HG03558 (cell line): ENCODE results near the gene NOMO2.
"Not testable (repeated sequence)": the region's sequence is repeated elsewhere in the genome, so short reads cannot be mapped to it uniquely, and the experiment has no call there.

Experiments
- ATAC-seq: cut with Tn5 transposase; IDR thresholded peaks from one replicate; pipeline ENCODE4 v1.9.1; 2021; ENCODE audit warnings: moderate number of reproducible peaks; ENCODE audit not compliant: unreplicated experiment; ENCODE audit errors: extremely low read depth

Gene NOMO2

DNA sequence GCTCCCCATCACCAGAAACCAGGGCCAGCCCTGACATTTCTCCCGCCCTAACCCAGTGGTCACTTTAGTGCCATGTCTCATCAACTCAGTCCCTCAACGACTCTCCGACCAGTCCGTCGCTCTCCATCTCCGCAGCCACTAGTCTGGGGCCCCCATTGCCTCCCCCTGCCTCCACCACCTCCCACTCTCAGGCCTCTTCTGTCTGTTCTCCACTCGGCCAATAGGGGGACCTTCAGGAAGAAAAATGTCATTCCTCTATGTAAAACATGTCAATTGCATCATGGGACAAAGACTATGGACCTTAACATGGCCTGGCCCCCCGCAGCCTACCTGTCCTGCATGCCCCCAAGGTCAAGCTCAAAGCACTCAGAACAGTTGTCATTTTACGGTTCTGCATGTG lies 39.3 kb downstream of the NOMO2 start:
- ATAC-seq: not testable (repeated sequence)

DNA sequence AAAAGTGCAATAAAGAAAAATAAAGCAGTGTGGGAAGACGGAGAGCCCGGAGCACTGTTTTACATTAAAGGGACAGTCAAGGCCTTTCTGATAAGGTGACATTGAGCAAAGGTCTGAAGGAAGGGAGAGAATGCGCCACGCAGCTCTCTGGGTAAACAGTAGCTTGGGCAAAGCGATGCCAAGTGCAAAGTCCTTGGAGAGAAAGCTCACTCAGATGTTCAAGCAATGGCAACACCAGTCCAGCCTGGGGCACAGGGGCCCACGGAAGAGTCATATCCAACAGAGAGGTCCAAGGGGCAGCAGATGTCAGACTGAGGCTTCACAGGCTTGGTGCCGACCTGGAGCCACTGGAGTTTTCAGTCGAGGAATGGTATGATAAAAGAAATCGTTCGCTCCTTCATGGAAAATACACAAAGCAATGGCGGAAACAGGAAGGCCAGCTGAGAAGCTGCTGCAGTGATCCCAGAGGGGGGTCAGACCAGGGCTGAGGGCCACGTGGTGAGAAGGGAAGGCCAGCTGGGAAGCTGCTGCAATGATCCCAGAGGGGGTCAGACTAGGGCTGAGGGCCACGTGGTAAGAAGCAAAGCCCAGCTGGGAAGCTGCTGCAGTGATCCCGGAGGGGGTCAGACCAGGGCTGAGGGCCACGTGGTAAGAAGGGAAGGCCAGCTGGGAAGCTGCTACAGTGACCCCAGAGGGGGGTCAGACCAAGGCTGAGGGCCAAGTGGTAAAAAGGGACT lies 40.3 kb downstream of the NOMO2 start:
- not testable (repeated sequence) for ATAC-seq

DNA sequence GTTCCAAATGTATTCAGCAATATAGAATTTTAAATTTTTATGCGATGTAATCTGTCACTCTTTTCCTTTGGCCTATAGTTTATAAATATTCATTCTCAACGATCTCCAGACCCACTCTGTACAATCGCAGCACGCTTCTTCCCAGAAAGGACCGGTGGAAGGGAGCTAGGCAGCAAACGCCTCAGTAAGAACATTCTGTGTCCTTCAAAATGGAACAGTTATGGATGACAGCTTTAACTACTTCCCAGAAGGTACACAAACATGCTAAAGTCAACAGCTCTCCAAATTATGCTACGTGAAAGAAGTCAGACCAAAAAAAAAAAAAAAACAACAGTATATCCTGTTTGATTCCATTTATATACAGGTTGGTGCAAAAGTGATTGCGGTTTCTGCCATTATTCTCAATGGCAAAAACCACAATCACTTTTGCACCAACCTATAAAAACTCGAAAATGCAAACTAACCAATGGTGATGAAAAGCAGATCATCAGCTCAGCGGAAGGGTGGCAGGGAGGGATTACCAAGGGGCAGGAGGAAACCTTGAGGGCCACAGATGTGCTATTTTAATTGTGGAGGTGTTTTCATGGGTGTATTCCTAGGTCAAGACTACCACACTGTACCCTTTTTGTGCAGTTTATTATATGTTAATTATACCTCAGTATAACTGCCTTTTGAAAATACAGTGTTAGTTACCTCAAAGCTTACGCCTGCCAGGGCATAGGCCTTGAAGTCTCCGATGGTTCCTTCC lies 43.2 kb downstream of the NOMO2 start:
- not testable (repeated sequence) for ATAC-seq

DNA sequence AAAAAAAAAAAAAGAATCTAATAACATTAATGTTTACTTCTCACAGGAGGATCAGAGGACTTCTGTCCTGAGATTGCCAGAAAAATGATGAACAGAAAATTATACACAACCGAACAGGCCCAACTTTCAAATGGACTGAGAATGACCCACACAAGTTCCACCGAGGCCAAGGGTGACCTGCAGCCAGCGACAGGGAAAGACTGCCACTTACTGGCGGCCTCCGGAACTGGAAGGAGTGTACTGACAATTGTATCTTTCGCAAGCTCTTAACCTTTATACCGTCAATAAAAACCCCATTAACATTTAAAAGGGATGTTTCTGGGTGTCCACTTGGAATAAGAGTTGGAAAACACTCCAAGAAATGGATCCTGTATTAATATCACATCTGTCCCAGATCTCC lies 63.5 kb downstream of the NOMO2 start:
- not testable (repeated sequence) for ATAC-seq

DNA sequence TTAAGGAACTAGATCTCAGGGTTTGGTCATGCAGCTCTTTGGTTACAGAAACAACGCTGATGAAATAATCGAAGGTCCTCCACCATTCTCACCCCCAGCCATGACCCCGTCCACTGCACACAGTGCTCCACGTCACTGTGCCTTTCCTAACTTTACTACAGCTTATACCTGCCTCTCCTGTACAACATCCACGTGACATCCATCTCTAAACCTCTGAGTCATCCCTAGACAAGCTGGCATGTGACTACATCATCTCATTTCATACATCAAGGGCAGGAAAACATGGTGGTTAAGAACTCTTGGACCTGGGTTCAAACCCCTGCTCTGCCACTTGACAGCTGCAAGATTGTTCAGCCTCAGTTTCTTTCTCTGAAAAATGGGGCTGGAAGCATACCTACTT lies 64.9 kb downstream of the NOMO2 start:
- not testable (repeated sequence) for ATAC-seq

DNA sequence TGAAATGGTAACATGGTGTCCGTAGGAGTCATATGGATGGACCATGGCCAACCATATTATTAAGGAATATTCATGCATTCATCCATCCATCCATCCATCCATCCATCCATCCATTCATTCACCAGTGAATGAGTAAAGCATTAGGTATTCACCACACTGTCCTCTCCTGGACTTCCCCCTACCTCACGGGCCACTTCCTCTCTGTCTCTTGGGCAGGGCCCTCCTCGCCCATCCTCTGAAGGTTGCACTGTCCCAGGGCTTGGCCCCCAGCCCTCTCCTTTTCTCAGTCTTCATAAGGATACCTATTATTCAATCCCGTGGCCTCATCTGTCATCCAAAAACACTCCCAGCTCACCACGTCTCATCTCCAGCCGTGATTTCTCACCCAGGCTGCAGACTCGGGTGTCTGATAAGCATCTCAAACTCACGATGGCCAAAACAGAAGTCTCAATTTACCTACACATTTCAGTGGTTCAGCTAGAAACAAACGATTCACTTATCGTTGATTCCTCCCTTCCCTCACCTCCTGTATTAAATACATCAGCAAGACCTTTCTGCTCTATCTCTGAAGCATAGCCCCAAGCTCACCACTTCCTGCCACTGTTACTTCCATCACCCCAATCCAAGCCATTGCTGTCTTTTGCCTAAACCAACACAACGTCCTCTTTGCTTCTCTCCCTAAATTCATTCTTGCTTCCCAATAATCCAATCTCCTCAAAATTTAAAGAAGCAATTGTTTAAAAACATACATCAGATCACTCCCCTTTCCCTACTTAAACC lies 69.6 kb downstream of the NOMO2 start:
- ATAC-seq: not testable (repeated sequence)

DNA sequence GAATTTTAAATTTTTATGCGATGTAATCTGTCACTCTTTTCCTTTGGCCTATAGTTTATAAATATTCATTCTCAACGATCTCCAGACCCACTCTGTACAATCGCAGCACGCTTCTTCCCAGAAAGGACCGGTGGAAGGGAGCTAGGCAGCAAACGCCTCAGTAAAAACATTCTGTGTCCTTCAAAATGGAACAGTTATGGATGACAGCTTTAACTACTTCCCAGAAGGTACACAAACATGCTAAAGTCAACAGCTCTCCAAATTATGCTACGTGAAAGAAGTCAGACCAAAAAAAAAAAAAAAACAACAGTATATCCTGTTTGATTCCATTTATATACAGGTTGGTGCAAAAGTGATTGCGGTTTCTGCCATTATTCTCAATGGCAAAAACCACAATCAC lies 125.9 kb downstream of the NOMO2 start:
- not testable (repeated sequence) for ATAC-seq

DNA sequence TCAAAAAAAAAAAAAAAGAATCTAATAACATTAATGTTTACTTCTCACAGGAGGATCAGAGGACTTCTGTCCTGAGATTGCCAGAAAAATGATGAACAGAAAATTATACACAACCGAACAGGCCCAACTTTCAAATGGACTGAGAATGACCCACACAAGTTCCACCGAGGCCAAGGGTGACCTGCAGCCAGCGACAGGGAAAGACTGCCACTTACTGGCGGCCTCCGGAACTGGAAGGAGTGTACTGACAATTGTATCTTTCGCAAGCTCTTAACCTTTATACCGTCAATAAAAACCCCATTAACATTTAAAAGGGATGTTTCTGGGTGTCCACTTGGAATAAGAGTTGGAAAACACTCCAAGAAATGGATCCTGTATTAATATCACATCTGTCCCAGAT lies 146.1 kb downstream of the NOMO2 start:
- not testable (repeated sequence) for ATAC-seq

DNA sequence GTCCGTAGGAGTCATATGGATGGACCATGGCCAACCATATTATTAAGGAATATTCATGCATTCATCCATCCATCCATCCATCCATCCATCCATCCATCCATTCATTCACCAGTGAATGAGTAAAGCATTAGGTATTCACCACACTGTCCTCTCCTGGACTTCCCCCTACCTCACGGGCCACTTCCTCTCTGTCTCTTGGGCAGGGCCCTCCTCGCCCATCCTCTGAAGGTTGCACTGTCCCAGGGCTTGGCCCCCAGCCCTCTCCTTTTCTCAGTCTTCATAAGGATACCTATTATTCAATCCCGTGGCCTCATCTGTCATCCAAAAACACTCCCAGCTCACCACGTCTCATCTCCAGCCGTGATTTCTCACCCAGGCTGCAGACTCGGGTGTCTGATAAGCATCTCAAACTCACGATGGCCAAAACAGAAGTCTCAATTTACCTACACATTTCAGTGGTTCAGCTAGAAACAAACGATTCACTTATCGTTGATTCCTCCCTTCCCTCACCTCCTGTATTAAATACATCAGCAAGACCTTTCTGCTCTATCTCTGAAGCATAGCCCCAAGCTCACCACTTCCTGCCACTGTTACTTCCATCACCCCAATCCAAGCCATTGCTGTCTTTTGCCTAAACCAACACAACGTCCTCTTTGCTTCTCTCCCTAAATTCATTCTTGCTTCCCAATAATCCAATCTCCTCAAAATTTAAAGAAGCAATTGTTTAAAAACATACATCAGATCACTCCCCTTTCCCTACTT lies 152.2 kb downstream of the NOMO2 start:
- ATAC-seq: not testable (repeated sequence)

DNA sequence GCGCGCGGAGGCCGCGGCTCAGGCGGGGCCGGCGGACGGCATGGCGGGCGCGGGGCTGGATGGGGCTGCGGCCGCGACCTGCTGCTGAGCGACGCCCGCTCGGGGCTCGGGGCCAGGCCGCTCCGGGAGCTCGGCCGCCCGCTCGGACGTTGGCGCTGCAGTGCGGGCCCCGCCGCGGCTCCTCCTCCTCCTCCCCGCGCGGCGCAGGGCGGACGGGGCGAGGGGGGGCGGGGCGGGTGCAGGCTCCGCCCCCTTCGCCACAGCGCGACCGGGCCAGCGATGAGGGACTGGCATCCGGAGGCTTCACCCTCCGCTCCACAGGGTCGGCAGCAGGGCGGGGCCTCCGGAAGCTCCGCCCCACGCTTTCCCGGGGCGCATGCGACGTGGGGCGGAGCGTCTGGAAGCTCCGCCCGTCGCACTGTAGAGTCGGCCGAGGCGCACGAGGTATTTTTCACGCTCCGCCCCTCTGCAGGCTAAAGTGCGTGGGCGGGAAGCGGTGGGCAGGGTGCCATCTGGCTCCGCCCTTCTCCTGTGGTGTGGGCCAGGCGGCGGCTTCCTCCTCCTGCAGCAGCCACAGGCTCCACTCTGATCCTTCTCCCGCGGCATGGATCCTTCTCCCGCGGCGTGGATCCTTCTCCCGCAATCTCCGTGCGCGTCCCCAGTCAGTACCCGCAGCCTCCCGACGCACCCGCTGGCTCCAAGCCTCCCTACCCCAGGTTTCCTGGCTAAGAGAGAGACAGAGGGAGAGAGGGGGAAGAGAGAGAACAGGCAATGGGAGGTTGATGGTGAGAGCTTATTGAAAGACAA lies 159.8 kb downstream of the NOMO2 start:
- ATAC-seq: peak; percentile 52

DNA sequence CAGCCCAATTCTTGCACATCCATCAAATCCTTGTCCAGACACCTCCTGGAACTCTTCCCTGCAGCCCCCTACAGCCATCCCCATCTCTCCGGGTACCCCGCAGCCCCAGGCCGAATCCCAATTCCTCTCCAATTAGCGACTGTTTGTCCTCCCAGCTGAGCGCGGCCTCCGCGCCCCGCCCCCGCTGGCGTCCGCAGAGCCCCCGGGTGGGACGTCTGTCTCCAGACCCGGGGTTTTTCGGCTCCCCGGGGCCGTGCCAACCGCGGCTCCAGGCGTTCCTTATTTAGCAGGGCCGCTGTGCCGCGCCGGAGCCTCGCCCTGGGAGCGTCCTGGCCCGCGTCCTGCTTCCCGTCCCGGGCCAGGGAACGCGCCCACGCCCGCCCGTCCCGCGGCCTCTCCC lies 160.7 kb downstream of the NOMO2 start:
- ATAC-seq: not testable (repeated sequence)

DNA sequence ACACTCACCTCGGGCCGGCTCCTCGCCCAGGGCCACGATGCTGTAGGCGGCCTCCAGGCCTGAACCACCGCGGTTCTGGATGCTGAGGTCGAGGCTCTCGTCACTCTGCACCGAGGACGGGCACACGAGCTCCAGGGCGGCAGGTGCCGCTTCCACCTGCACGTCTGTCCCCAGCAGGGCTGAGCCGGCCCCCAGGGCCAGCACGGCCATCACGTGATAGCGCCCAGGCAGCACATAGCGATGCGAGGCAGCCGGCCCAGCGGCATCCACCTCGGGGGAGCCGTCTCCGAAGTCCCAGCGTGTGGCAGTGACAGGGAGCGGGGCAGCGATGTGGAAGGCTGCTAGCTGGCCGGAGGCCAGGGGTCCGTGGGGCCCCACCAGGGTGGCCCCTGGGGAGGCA lies 167.5 kb downstream of the NOMO2 start:
- not testable (repeated sequence) for ATAC-seq

DNA sequence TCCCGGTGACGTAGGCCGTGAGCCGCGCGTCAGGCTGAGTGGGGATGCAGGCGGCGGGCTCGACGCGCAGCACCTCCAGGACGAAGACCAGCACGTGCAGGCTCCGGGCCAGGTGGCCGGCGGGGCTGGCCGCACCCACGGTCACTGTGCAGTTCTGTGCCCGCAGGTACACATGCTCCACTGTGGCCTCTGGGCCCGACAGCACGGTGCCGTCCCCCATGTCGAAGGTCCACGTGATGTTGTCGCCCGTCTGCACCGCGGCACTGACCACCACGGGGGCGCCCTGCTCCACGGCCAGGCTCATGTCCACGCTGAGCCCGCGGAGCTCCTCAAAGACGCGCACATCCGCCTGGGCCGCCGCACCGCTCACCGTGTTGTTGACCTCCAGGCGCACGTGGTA lies 174.1 kb downstream of the NOMO2 start:
- not testable (repeated sequence) for ATAC-seq

DNA sequence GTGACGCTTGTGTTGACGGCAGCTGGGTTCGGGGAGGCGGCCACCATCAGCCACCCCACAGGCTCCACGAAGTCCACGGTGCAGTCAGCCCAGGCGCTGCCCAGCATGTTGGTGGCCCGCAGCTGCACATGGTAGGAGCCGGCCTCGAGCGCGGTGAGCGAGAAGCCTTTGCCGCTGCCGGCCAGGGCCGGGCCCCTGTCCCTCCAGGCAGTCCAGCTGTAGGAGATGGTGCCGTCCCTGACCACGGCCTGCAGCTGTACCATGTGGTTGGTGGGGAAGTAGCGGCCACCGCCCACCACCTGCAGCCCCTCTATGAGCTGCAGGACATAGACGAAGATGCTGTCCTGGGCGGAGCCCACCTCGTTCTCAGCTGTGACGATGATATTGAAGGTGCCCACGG lies 175.4 kb downstream of the NOMO2 start:
- ATAC-seq: not testable (repeated sequence)

DNA sequence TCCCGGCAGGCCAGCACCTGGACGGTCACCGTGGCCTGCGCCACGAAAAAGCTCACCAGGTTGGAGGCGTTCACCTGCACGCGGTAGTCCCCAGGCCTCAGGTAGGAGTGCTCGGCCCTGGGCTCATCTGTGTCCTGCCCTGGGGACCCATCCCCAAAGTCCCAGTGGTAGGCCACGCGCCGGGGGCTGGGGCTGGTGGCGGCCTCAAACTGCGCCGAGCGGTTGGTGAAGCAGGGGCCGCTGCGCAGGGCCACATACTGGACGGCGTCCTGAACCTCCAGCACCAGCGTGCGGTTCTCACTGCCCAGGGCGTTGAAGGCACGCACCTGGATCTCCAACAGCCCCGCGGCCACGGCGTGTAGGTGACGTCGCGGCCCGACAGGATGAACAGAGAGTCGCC lies 176.6 kb downstream of the NOMO2 start:
- not testable (repeated sequence) for ATAC-seq

DNA sequence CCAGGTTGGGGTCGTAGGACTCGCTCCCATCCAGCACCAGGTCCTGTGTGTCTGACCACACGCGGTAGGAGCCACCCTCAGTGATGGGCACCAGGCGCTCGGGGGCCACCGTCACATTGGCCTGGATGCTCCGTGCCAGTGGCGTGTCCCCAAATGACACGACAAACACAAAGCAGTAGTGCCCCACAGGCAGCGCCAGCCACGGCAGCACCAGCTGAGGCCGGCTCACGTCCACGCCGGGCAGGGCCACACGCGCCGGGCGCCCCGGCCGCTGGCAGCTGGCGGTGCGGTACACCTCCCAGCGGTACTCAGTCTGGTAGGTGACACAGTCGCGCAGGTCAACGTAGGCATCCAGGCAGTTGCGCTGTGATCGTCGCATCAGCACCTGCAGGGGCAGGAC lies 177.0 kb downstream of the NOMO2 start:
- not testable (repeated sequence) for ATAC-seq

DNA sequence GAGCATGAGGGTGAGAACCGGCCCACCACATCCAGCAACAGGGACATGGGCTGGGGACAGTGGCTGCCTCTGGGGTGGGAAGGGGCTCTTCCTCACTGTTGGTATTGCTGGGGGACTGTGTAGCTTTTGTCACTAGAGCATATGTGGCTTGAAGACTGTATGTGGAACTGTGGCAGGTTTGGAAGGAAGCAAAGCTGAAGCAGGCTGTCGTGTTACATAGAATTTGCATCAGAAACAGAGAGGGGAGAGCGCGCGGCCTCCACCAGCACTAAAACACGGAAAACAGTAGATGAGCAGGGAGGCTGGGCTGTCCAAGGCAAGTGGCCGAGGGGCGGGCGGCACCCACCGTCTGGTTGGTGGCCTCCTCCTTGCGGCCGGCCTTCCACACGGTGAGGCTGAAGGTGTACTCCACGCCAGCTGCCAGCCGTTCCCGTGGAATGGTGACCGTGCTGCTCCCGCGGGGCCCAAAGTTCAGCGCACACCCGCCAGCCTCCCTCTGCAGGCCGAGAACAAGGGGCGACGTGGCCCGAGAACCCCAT lies 177.7 kb downstream of the NOMO2 start:
- ATAC-seq: not testable (repeated sequence)

DNA sequence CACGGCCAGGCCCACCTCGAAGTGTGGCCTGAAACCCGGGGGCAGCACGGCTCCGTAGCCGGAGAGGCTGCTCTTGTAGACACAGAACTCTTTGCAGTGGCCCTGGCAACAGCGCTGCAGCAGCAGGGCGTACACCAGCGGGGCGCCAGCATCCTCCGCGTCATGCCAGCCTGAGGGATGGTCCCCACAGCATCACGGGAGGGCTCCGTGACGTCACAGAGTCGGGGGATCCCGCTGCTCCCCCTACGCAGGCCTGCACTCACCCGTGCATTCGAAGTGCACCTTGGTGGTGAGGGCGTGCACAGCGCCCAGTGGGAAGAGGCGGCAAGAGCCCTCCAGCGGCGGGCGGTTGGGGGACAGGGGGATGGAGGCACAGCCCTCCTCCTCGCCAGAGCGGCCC lies 179.2 kb downstream of the NOMO2 start:
- not testable (repeated sequence) for ATAC-seq
